H9 (cell line): ENCODE results near the gene OPHN1. TPM values are rescaled to one million over a fixed set of nuclear protein-coding genes. Genes with fewer than 3 reads are reported as not detected.

ENCODE experiments used
- DNase-seq: peaks from one replicate; pipeline ENCODE4 v3.0.0-alpha.2; 2017
- H2AFZ ChIP-seq: one replicate; pipeline ENCODE4 v1.6.1; 2013; ENCODE audit warnings: mild to moderate bottlenecking, low read length, control low read depth, moderate library complexity
- H2AK5ac ChIP-seq: 2 replicates; pipeline ENCODE4 v1.6.1; 2013; ENCODE audit warnings: low read length, control low read depth, mixed read lengths; ENCODE audit not compliant: insufficient read length
- H2BK120ac ChIP-seq: one replicate; pipeline ENCODE4 v1.6.1; 2013; ENCODE audit warnings: low read depth, mild to moderate bottlenecking, low read length, control low read depth, inconsistent platforms; ENCODE audit not compliant: poor library complexity, severe bottlenecking
- H2BK12ac ChIP-seq: 2 replicates; pipeline ENCODE4 v1.6.1; 2013; ENCODE audit warnings: low read length, control low read depth, mixed read lengths, low read depth; ENCODE audit not compliant: insufficient read length
- H2BK15ac ChIP-seq: 2 replicates; pipeline ENCODE4 v1.6.1; 2013; ENCODE audit warnings: low read depth, low read length, control low read depth
- H2BK20ac ChIP-seq: one replicate; pipeline ENCODE4 v1.6.1; 2013; ENCODE audit warnings: low read depth, mild to moderate bottlenecking, low read length, control low read depth, inconsistent platforms; ENCODE audit not compliant: poor library complexity, severe bottlenecking
- H2BK5ac ChIP-seq: 2 replicates; pipeline ENCODE4 v1.6.1; 2013; ENCODE audit warnings: low read length, control low read depth, mixed read lengths; ENCODE audit not compliant: insufficient read length
- H3K14ac ChIP-seq: 2 replicates; pipeline ENCODE4 v1.6.1; 2013; ENCODE audit warnings: low read length, control low read depth; ENCODE audit not compliant: insufficient read depth
- H3K18ac ChIP-seq: 2 replicates; pipeline ENCODE4 v1.6.1; 2013; ENCODE audit warnings: low read depth, mild to moderate bottlenecking, mixed read lengths, low read length, control low read depth; ENCODE audit not compliant: insufficient read length
- H3K23ac ChIP-seq: 2 replicates; pipeline ENCODE4 v1.6.1; 2013; ENCODE audit warnings: low read length, control low read depth, mixed read lengths, low read depth; ENCODE audit not compliant: insufficient read length
- H3K23me2 ChIP-seq: 2 replicates; pipeline ENCODE4 v1.6.1; 2013; ENCODE audit warnings: low read depth, mild to moderate bottlenecking, mixed read lengths, low read length, control low read depth; ENCODE audit not compliant: insufficient read length, poor library complexity, severe bottlenecking
- H3K27ac ChIP-seq: 2 replicates; pipeline ENCODE4 v1.5.1; 2013; ENCODE audit warnings: low read length, control low read depth, mixed read lengths, low read depth; ENCODE audit not compliant: insufficient read length
- H3K27me3 ChIP-seq: 2 replicates; pipeline ENCODE4 v1.6.1; 2013; ENCODE audit warnings: low read length, control low read depth, inconsistent platforms; ENCODE audit not compliant: insufficient read depth
- H3K4ac ChIP-seq: 2 replicates; pipeline ENCODE4 v1.6.1; 2013; ENCODE audit warnings: low read depth, mild to moderate bottlenecking, control low read depth, inconsistent platforms, low read length, moderate library complexity
- H3K4me1 ChIP-seq: 2 replicates; pipeline ENCODE4 v1.6.1; 2013; ENCODE audit warnings: low read length, control low read depth, inconsistent platforms; ENCODE audit not compliant: insufficient read depth
- H3K4me2 ChIP-seq: 2 replicates; pipeline ENCODE4 v1.6.1; 2013; ENCODE audit warnings: low read length, control low read depth, mixed read lengths; ENCODE audit not compliant: insufficient read length, insufficient read depth
- H3K56ac ChIP-seq: 2 replicates; pipeline ENCODE4 v1.6.1; 2013; ENCODE audit warnings: low read depth, mild to moderate bottlenecking, mixed read lengths, low read length, control low read depth; ENCODE audit not compliant: insufficient read length
- H3K79me1 ChIP-seq: 2 replicates; pipeline ENCODE4 v1.6.1; 2013; ENCODE audit warnings: low read depth, mild to moderate bottlenecking, moderate library complexity, low read length, control low read depth, inconsistent platforms; ENCODE audit not compliant: insufficient read depth, poor library complexity, severe bottlenecking
- H3K79me2 ChIP-seq: 2 replicates; pipeline ENCODE4 v1.6.1; 2013; ENCODE audit warnings: low read length, control low read depth, inconsistent platforms; ENCODE audit not compliant: insufficient read depth
- H3K9ac ChIP-seq: 2 replicates; pipeline ENCODE4 v1.6.1; 2013; ENCODE audit warnings: low read length, control low read depth, mixed read lengths; ENCODE audit not compliant: insufficient read length; ENCODE audit errors: extremely low read depth
- H3K9me3 ChIP-seq: one replicate; pipeline ENCODE4 v1.6.1; 2013; ENCODE audit warnings: low read depth, low read length, inconsistent platforms; ENCODE audit not compliant: control insufficient read depth
- H3T11ph ChIP-seq: one replicate; pipeline ENCODE4 v1.6.1; 2013; ENCODE audit warnings: mild to moderate bottlenecking, low read length, control low read depth, inconsistent platforms
- H4K20me1 ChIP-seq: one replicate; pipeline ENCODE4 v1.6.1; 2013; ENCODE audit not compliant: control insufficient read depth, insufficient read length, insufficient read depth
- H4K5ac ChIP-seq: 2 replicates; pipeline ENCODE4 v1.6.1; 2013; ENCODE audit warnings: low read depth, mild to moderate bottlenecking, mixed read lengths, low read length, control low read depth; ENCODE audit not compliant: insufficient read length
- H4K8ac ChIP-seq: replicated peaks from 2 replicates; pipeline ENCODE4 v1.6.1; 2013; ENCODE audit warnings: low read length, control low read depth, mixed read lengths, low read depth; ENCODE audit not compliant: insufficient read length
- H4K91ac ChIP-seq: 2 replicates; pipeline ENCODE4 v1.6.1; 2013; ENCODE audit warnings: low read depth, mild to moderate bottlenecking, moderate library complexity, mixed read lengths, low read length, control low read depth; ENCODE audit not compliant: insufficient read length
- H3K27ac Mint-ChIP-seq, 3 experiments: 2 replicates in 2 of 3; 3 replicates in 1 of 3; pipeline ENCODE4 v1.8.0; 2020 to 2021; ENCODE audit warnings: mixed read lengths in 3 of 3, mild to moderate bottlenecking in 1 of 3, moderate library complexity in 1 of 3
- H3K27me3 Mint-ChIP-seq: 2 replicates; pipeline ENCODE4 v1.8.0; 2021; ENCODE audit warnings: low read depth, mild to moderate bottlenecking, moderate library complexity, mixed read lengths
- H3K36me3 Mint-ChIP-seq, 3 experiments: 2 replicates in 2 of 3; 3 replicates in 1 of 3; pipeline ENCODE4 v1.8.0; 2020 to 2021; ENCODE audit warnings: low read depth in 3 of 3, mixed read lengths in 3 of 3; ENCODE audit not compliant: insufficient read depth in 1 of 3
- H3K4me1 Mint-ChIP-seq, 2 experiments: 2 replicates each; pipeline ENCODE4 v1.8.0; 2020; ENCODE audit warnings: mixed read lengths in 2 of 2
- H3K4me3 Mint-ChIP-seq, 2 experiments: 2 replicates in 1 of 2; 3 replicates in 1 of 2; pipeline ENCODE4 v1.8.0; 2020 to 2021; ENCODE audit warnings: mild to moderate bottlenecking in 2 of 2, mixed read lengths in 2 of 2, moderate library complexity in 1 of 2
- H3K9me3 Mint-ChIP-seq, 2 experiments: 2 replicates in 1 of 2; 3 replicates in 1 of 2; pipeline ENCODE4 v1.8.0; 2020; ENCODE audit warnings: mild to moderate bottlenecking in 2 of 2, mixed read lengths in 2 of 2, moderate library complexity in 1 of 2
- CTCF ChIP-seq: fragments of 200-600 bp; sonication (generic); conservative IDR thresholded peaks from 3 replicates; pipeline ENCODE4 v1.8.0; 2021; ENCODE audit warnings: antibody characterized with exemption, mild to moderate bottlenecking
- WGBS: extraction: QIAGEN DNeasy Blood & Tissue Kit; methylation state at CpG from one replicate; pipeline ENCODE4 v1.1.7; 2013; ENCODE audit warnings: missing lambda C conversion rate, low lambda C conversion rate, mixed read lengths; ENCODE audit not compliant: insufficient read length; ENCODE audit errors: extremely low coverage; 5-methylcytosine and 5-hydroxymethylcytosine counted together
- total RNA-seq: library from RNA; stranded (reverse); gene quantifications from 2 replicates; pipeline ENCODE4 v1.2.1, GENCODE V29; 2021

Gene OPHN1
- total RNA-seq, 1 experiment from 2014 or later = 1.5 TPM

- Histone ChIP-seq H2BK15ac (no peak overlapping the region), H3K56ac (no peak overlapping the region), H3K79me1 (no peaks in the 10 kb centered on the region), H3K4me2 (no peak overlapping the region), H3K27me3 (no peaks in the 10 kb centered on the region), H3K9me3 (peaks cover 9% of the 10 kb centered on the region), H2AK5ac (no peak overlapping the region), H2BK12ac (no peak overlapping the region), H4K20me1 (peaks cover 2% of the 10 kb centered on the region), H3T11ph (no peak overlapping the region), H4K91ac (no peak overlapping the region), H3K9ac (no peak overlapping the region), H3K4ac (no peak overlapping the region), H3K23me2 (no peaks in the 10 kb centered on the region), H2BK20ac (no peak overlapping the region), H3K27ac (no peak overlapping the region), H3K23ac (no peak overlapping the region), H3K79me2 (no peaks in the 10 kb centered on the region), H2BK5ac (no peak overlapping the region), H2BK120ac (no peak overlapping the region), H4K5ac (no peak overlapping the region), H3K4me1 (no peaks in the 10 kb centered on the region), H2AFZ (no peak overlapping the region), H4K8ac (no peak overlapping the region), H3K14ac (no peak overlapping the region), H3K18ac (no peak overlapping the region)
- WGBS = no CpG with 5 or more reads among the region's 5 CpGs
- peak; percentile 37 for DNase-seq
- TF ChIP-seq CTCF = peak; percentile 77
- Mint-ChIP-seq H3K4me1 (peaks cover 6% of the 10 kb centered on the region in 2 experiments), H3K27ac (no peak overlapping the region), H3K36me3 (peaks cover 0 to 4% (median 0%) of the 10 kb centered on the region in 3 experiments; a peak in 3 of 7 replicates), H3K4me3 (no peak overlapping the region), H3K27me3 (no peaks in the 10 kb centered on the region), H3K9me3 (peaks cover 55 to 60% of the 10 kb centered on the region in 2 experiments)
These were observed 236.1 kb downstream of the OPHN1 start for GRCh38 chrX:68196939-68197791.
